ENCODE data around the gene ANAPC10.

Gene ANAPC10

GRCh38 chr4:145083891-145084605 lies 13.9 kb downstream of the ANAPC10 start:
- Histone ChIP-seq H3K9ac (ENCODE audit: insufficient read length) (no peak overlapping the region), H3K4me3 (no peak overlapping the region), H3K36me3 (ENCODE audit: insufficient read depth, low read length) (peaks cover 60% of the 10 kb centered on the region), H3K9me3 (ENCODE audit: low read depth, low read length) (no peaks in the 10 kb centered on the region), H3K27ac (no peak overlapping the region)
- no peak for TF ChIP-seq FOXP2 (optimal IDR thresholded peaks at IDR 0.05; ENCODE audit: control extremely low read depth, extremely low read length, insufficient read depth)
- DNase-seq (ENCODE audit: low read depth, low spot score) = no peak

- Histone ChIP-seq H3K9ac (ENCODE audit: insufficient read length) (no peak overlapping the region), H3K36me3 (ENCODE audit: insufficient read depth, low read length) (peaks cover 68% of the 10 kb centered on the region), H3K9me3 (ENCODE audit: low read depth, low read length) (0 out of 2 replicates have a peak, but pooled peaks cover 3% of the 10 kb centered on the region), H3K27ac (no peak overlapping the region), H3K4me3 (no peak overlapping the region)
- TF ChIP-seq EZH2 (IDR thresholded peaks at IDR 0.05) (no peak), POLR2AphosphoS5 (IDR thresholded peaks at IDR 0.05; ENCODE audit: borderline replicate concordance, low read depth, low read length) (no peak), FOXP2 (optimal IDR thresholded peaks at IDR 0.05; ENCODE audit: control extremely low read depth, extremely low read length, insufficient read depth) (no peak)
- DNase-seq (ENCODE audit: low read depth, low spot score) = no peak
These were observed 16.2 kb downstream of the ANAPC10 start for GRCh38 chr4:145081756-145082155.

- no peak for DNase-seq (ENCODE audit: low read depth, low spot score)
- Histone ChIP-seq H3K27ac (no peak overlapping the region), H3K9ac (ENCODE audit: insufficient read length) (no peak overlapping the region), H3K9me3 (ENCODE audit: low read depth, low read length) (0 out of 2 replicates have a peak, but pooled peaks cover 3% of the 10 kb centered on the region), H3K4me3 (no peak overlapping the region), H3K36me3 (ENCODE audit: insufficient read depth, low read length) (peaks cover 51% of the 10 kb centered on the region)
- TF ChIP-seq EZH2 (IDR thresholded peaks at IDR 0.05) (no peak), POLR2AphosphoS5 (IDR thresholded peaks at IDR 0.05; ENCODE audit: borderline replicate concordance, low read depth, low read length) (no peak)
These were observed 21.5 kb downstream of the ANAPC10 start for GRCh38 chr4:145076469-145076855.

GRCh38 chr4:145075742-145076468 lies 22.1 kb downstream of the ANAPC10 start:
- no peak overlapping the region for H3K9ac ChIP-seq (ENCODE audit: insufficient read length)
- TF ChIP-seq EZH2 (IDR thresholded peaks at IDR 0.05) (no peak), FOXP2 (optimal IDR thresholded peaks at IDR 0.05; ENCODE audit: control extremely low read depth, extremely low read length, insufficient read depth) (no peak), POLR2AphosphoS5 (IDR thresholded peaks at IDR 0.05; ENCODE audit: borderline replicate concordance, low read depth, low read length) (no peak)
- H3K36me3 ChIP-seq (ENCODE audit: insufficient read depth, low read length) = peaks cover 51% of the 10 kb centered on the region
- no peak overlapping the region for H3K27ac ChIP-seq
- H3K4me3 ChIP-seq = no peak overlapping the region
- DNase-seq (ENCODE audit: low read depth, low spot score) = no peak
- H3K9me3 ChIP-seq (ENCODE audit: low read depth, low read length) = 0 out of 2 replicates have a peak, but pooled peaks cover 3% of the 10 kb centered on the region

- no peak overlapping the region for H3K4me3 ChIP-seq
- no peak for TF ChIP-seq POLR2AphosphoS5 (IDR thresholded peaks at IDR 0.05; ENCODE audit: borderline replicate concordance, low read depth, low read length)
- no peak for TF ChIP-seq FOXP2 (optimal IDR thresholded peaks at IDR 0.05; ENCODE audit: control extremely low read depth, extremely low read length, insufficient read depth)
- TF ChIP-seq EZH2 (IDR thresholded peaks at IDR 0.05) = no peak
- DNase-seq (ENCODE audit: low read depth, low spot score) = no peak
- no peak overlapping the region for H3K27ac ChIP-seq
- H3K36me3 ChIP-seq (ENCODE audit: insufficient read depth, low read length) = peaks cover 23% of the 10 kb centered on the region
- no peak overlapping the region for H3K9ac ChIP-seq (ENCODE audit: insufficient read length)
- H3K9me3 ChIP-seq (ENCODE audit: low read depth, low read length) = no peaks in the 10 kb centered on the region
These were observed 26.4 kb downstream of the ANAPC10 start for GRCh38 chr4:145071560-145071959.

GRCh38 chr4:145069361-145069760 lies 28.6 kb downstream of the ANAPC10 start:
- H3K27ac ChIP-seq = no peak overlapping the region
- no peaks in the 10 kb centered on the region for H3K9me3 ChIP-seq (ENCODE audit: low read depth, low read length)
- TF ChIP-seq POLR2AphosphoS5 (IDR thresholded peaks at IDR 0.05; ENCODE audit: borderline replicate concordance, low read depth, low read length) (no peak), FOXP2 (optimal IDR thresholded peaks at IDR 0.05; ENCODE audit: control extremely low read depth, extremely low read length, insufficient read depth) (no peak)
- DNase-seq (ENCODE audit: low read depth, low spot score) = no peak
- no peak overlapping the region for H3K9ac ChIP-seq (ENCODE audit: insufficient read length)
- no peak overlapping the region for H3K4me3 ChIP-seq
- H3K36me3 ChIP-seq (ENCODE audit: insufficient read depth, low read length) = peaks cover 6% of the 10 kb centered on the region

- TF ChIP-seq FOXP2 (optimal IDR thresholded peaks at IDR 0.05; ENCODE audit: control extremely low read depth, extremely low read length, insufficient read depth) = no peak
- no peak for TF ChIP-seq POLR2AphosphoS5 (IDR thresholded peaks at IDR 0.05; ENCODE audit: borderline replicate concordance, low read depth, low read length)
- TF ChIP-seq EZH2 (IDR thresholded peaks at IDR 0.05) = no peak
- Histone ChIP-seq H3K9ac (ENCODE audit: insufficient read length) (peak overlapping the region; percentile 41), H3K27ac (peak overlapping the region; percentile 38; the same call in 1 of the 2 replicates), H3K9me3 (ENCODE audit: low read depth, low read length) (no peaks in the 10 kb centered on the region), H3K36me3 (ENCODE audit: insufficient read depth, low read length) (peaks cover 17% of the 10 kb centered on the region), H3K4me3 (peak overlapping the region; percentile 28; the same call in 1 of the 2 replicates)
- DNase-seq (ENCODE audit: low read depth, low spot score) = no peak
These were observed 31.9 kb downstream of the ANAPC10 start for GRCh38 chr4:145066063-145066501.

GRCh38 chr4:145061318-145061920 lies 36.6 kb downstream of the ANAPC10 start:
- Histone ChIP-seq H3K27ac (no peak overlapping the region), H3K9ac (ENCODE audit: insufficient read length) (no peak overlapping the region), H3K36me3 (ENCODE audit: insufficient read depth, low read length) (peaks cover 11% of the 10 kb centered on the region), H3K4me3 (no peak overlapping the region), H3K9me3 (ENCODE audit: low read depth, low read length) (no peaks in the 10 kb centered on the region)
- DNase-seq (ENCODE audit: low read depth, low spot score) = peak; percentile 72
- TF ChIP-seq FOXP2 (optimal IDR thresholded peaks at IDR 0.05; ENCODE audit: control extremely low read depth, extremely low read length, insufficient read depth) (no peak), POLR2AphosphoS5 (IDR thresholded peaks at IDR 0.05; ENCODE audit: borderline replicate concordance, low read depth, low read length) (no peak), EZH2 (IDR thresholded peaks at IDR 0.05) (no peak)
